NT2/D1 (cell line): ENCODE measurements around the gene CCNJ.

Experiments used
- SUZ12 ChIP-seq: IDR thresholded peaks from 2 replicates; pipeline ENCODE4 v1.6.1; 2011; ENCODE audit not compliant: insufficient read length, insufficient read depth; ENCODE audit errors: extremely low read depth
- ZNF274 ChIP-seq: IDR thresholded peaks from 2 replicates; pipeline ENCODE4 v1.6.1; 2011; ENCODE audit warnings: mild to moderate bottlenecking, low read depth, low read length

GRCh38 chr10:96038476-96039387 lies 4.7 kb upstream of the CCNJ start:
- TF ChIP-seq SUZ12 (no peak), ZNF274 (no peak)
